Mononuclear cell (primary cell): ENCODE data around the gene NDUFAF2. TPM values are rescaled to one million over a fixed set of nuclear protein-coding genes. Genes with fewer than 3 reads are reported as not detected.
"Not testable (repeated sequence)": the region's sequence is repeated elsewhere in the genome, so short reads cannot be mapped to it uniquely, and the experiment has no call there.

Experiments used
- H3K27me3 ChIP-seq: 2 replicates; pipeline ENCODE4 v1.6.0; 2011; ENCODE audit warnings: low read length, control low read depth; ENCODE audit not compliant: insufficient read depth
- H3K4me1 ChIP-seq: 2 replicates; pipeline ENCODE4 v1.5.1; 2011; ENCODE audit warnings: mild to moderate bottlenecking, low read length, control low read depth; ENCODE audit not compliant: insufficient read depth
- H3K4me3 ChIP-seq: 2 replicates; pipeline ENCODE4 v1.5.1; 2011; ENCODE audit warnings: mild to moderate bottlenecking, low read length, moderate library complexity
- H3K9me3 ChIP-seq: 2 replicates; pipeline ENCODE4 v1.5.1; 2011; ENCODE audit warnings: low read depth, mild to moderate bottlenecking, control low read depth, low read length
- total RNA-seq: library from RNA; depleted of rRNA; stranded (reverse); fragments of >200 nt; gene quantifications from one replicate; pipeline ENCODE4 v1.2.3, GENCODE V29; 2012

NDUFAF2 gene
- total RNA-seq, 1 donor, result 5.7 TPM

DNA sequence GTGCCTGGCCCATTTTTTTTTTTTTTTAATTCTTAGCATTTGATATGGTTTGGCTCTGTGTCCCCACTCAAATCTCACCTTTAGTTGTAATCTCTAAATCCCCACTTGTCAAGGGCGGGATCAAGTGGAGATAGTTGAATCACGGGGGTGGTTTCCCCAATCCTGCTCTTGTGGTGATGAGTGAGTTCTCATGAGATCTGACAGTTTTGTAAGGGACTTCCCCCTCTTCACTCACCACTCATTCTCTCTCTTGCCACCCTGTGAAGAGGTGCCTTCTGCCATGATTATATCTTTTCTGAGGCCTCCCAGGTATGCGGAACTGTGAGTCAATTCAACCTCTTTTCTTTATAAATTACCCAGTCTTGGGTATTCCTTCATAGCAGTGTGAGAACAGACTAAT, 27.2 kb downstream of the NDUFAF2 start:
- no peak overlapping the region for H3K4me3 ChIP-seq
- peaks cover 22% of the 10 kb centered on the region for H3K9me3 ChIP-seq
- H3K4me1 ChIP-seq, result no peaks in the 10 kb centered on the region

DNA sequence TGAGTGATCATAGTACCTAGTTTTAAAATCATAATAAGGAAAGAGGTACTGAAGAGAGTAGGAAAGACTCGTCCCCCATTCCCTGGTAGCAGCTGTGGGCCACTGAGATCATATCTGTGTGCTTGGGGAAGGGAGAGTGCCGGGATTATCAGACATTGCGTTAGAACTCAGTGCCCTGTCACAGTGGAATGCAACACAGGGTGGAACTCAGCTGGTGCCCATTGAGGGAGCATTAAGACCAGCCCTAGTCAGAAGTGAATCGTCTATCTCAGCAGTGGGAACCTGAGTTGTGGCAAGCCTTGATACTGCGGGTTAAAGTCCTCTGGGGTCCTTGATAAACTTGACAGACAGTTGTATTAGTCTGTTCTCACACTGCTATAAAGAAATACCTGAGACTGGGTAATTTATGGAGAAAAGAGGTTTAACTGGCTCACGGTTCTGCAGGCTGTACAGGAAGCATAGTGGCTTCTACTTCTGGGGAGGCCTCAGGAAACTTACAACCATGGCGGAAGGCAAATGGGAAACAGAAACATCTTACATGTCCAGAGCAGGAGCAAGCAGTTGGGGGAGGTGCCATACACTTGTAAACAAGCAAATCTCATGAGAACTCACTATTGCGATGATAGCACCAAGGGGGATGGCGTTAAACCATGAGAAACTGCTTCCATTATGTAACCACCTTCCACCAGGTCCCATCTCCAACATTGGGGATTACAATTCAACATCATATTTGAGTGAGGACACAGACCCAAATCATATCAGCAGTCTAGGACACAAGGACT, 33.1 kb downstream of the NDUFAF2 start:
- H3K27me3 ChIP-seq, result no peaks in the 10 kb centered on the region
- no peaks in the 10 kb centered on the region for H3K4me1 ChIP-seq
- no peak overlapping the region for H3K4me3 ChIP-seq
- H3K9me3 ChIP-seq, result no peaks in the 10 kb centered on the region

More for the DNA sequence above, 27.2 kb downstream of the NDUFAF2 start:
- no peaks in the 10 kb centered on the region for H3K27me3 ChIP-seq

DNA sequence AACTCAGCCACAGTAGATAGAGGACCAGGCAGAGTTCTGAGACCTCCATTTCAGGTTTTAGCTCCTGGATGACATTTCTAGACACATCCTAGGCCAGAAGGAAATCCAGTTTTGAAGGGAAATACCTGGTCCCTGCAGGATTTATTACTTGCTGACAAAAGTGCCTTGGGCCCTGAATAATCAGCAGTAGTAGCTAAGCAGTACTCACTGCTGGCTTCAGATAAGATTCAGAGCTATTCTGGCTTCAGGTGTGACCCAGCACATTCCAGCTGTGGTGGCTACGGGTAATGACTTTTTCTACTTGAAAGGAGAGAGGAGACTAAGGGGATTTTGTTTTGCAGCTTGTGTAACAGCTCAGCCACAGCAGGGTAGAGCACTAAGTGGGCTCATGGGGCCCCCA, 34.0 kb downstream of the NDUFAF2 start:
- Histone ChIP-seq H3K4me1 (no peaks in the 10 kb centered on the region), H3K27me3 (no peaks in the 10 kb centered on the region), H3K9me3 (no peaks in the 10 kb centered on the region), H3K4me3 (no peak overlapping the region)

DNA sequence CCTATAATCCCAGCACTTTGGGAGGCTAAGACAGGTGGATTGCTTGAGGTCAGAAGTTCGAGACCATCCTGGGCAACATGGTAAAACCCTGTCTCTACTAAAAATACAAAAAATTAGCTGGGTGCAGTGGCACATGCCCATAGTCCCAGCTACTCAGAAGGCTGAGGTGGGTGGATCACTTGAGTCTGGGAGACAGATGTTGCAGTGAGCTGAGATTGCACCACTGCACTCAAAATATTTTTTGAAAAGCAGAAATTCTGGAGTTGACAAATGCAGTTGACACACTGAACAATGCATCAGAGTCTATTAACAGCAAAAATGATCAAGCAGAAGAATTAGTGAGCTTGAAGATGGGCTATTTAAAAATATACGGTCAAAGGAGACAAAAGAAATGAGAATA, 35.5 kb downstream of the NDUFAF2 start:
- Histone ChIP-seq H3K9me3 (no peaks in the 10 kb centered on the region), H3K27me3 (no peaks in the 10 kb centered on the region), H3K4me3 (no peak overlapping the region), H3K4me1 (no peaks in the 10 kb centered on the region)

DNA sequence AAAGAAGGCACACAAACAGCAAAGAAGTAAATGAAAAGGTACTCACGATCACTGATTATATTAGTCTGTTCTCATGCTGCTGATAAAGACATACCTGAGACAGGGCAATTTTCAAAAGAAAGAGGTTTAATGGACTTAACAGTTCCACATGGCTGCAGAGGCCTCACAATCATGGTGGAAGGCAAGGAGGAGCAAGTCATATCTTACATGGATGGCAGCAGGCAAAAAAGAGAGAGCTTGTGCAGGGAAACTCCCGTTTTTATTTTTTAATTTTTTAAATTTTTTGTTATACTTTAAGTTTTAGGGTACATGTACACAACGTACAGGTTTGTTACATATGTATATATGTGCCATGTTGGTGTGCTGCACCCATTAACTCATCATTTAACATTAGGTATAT, 37.1 kb downstream of the NDUFAF2 start:
- not testable (repeated sequence) for H3K27me3 ChIP-seq, H3K4me1 ChIP-seq, H3K4me3 ChIP-seq, H3K9me3 ChIP-seq

DNA sequence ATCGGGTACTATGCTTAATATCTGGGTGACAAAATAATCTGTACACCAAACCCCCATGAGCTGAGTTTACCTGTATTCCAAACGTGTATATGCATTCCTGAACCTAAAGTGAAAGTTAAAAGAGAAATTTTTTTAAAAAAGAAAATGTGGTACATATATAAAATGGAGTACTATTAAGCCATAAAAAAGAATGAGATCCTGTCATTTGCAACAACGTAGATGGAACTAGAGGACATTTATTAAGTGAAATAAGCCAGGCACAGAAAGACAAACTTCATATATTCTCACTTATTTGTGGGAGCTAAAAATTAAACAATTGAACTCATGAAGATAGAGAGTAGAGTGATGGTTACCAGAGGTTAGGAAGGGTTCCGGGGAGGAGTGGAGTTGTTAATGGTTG, 44.8 kb downstream of the NDUFAF2 start:
- H3K9me3 ChIP-seq, result peaks cover 40% of the 10 kb centered on the region
- no peaks in the 10 kb centered on the region for H3K4me1 ChIP-seq
- no peaks in the 10 kb centered on the region for H3K27me3 ChIP-seq
- no peak overlapping the region for H3K4me3 ChIP-seq

DNA sequence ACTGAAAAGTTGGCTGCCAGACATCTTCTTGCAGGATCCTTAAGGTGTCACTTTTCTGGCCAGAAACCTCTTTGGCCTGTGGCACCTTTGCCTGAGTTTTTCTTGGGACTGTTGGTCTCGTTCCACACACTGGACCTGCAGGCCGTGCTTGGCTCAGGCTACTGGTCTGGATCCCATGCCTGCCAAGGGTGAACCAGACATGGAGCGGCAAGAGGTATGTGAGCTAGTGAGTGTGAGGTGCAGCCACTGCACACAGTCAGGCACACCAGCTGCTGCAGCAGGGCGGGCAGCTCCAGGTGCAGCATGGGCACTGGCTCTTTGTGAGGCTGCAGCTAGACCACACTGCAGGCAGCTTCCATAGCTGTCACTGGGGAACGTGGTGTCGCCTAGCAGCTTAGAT, 47.9 kb downstream of the NDUFAF2 start:
- H3K27me3 ChIP-seq, result no peaks in the 10 kb centered on the region
- no peak overlapping the region for H3K4me3 ChIP-seq
- H3K9me3 ChIP-seq, result peaks cover 25% of the 10 kb centered on the region
- H3K4me1 ChIP-seq, result no peaks in the 10 kb centered on the region

DNA sequence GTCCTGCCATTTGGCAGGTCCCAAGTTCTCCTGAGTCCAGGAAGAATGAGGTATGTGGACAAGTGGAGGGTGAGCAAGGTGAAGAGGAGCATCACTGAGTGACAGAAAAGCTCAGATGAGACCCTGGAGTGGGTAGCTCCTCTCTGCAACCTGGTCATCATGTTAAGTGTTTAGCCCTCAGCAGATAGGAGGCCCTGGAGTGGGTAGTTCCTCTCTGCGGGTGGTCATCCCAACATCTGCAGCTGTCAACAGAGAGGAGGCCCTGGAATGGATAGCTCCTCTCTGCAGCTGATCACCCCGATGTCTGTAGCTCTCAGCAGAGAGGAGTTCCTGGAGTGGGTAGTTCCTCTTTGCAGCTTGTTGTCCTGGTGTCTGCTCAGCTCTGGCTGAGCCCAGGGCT, 48.4 kb downstream of the NDUFAF2 start:
- Histone ChIP-seq H3K4me1 (no peaks in the 10 kb centered on the region), H3K4me3 (no peak overlapping the region), H3K27me3 (no peaks in the 10 kb centered on the region), H3K9me3 (peaks cover 21% of the 10 kb centered on the region)

DNA sequence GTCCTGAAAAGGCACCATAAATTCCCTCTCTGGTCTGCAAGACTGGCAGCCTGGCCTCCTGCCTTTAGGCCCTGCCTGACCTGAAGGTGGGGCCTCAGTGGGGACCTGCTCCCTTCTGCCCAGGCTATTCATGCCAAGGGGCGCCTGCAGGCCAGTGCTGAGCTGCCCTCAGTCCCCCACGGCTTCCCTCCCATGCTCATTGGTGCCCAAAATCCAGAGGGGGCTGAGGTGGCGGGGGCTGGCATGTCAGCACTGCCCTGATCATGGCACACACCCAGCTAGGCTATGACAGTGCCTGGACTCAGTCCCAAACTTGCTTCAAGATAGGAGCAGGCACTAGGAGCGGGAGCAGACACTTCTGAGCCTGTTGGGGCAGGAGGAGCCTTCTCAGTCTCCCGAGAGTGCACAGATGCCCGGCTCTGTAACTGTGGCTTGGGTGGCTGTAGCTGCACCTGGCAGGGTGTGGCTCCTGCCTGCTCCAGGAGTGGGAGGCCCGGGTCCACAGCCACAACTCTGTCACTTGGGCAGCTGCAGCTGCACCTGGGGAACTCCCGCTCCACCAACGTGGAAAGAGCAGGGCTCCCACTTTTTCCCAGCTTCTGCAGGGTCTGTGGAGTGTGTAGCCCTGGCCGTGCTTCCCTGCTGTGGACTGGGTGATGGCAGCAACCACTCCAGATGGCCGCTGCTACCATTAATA, 49.0 kb downstream of the NDUFAF2 start:
- Histone ChIP-seq H3K4me1 (no peaks in the 10 kb centered on the region), H3K27me3 (no peaks in the 10 kb centered on the region), H3K9me3 (peaks cover 19% of the 10 kb centered on the region), H3K4me3 (no peak overlapping the region)

DNA sequence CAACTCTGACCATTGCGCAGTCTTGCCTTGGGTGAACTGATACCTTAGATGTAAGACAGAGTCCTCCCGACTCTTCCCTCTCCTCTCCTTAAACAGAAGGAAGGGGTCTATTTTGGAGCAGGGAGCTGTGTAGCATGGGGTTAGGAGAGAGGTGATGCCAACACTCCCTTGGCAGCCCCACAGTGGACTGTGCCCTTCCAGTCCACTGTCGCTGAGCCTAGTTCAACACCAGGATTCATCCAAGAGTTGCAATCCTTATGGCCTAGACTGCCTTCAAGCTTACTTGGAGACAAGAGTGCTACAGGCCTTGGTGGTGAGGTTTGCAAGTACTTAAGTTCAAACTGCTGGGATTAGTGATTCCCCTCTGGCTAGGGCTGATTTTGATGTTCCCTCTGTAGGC, 51.4 kb downstream of the NDUFAF2 start:
- Histone ChIP-seq H3K9me3 (peaks cover 9% of the 10 kb centered on the region), H3K4me1 (no peaks in the 10 kb centered on the region), H3K4me3 (no peak overlapping the region), H3K27me3 (no peaks in the 10 kb centered on the region)

DNA sequence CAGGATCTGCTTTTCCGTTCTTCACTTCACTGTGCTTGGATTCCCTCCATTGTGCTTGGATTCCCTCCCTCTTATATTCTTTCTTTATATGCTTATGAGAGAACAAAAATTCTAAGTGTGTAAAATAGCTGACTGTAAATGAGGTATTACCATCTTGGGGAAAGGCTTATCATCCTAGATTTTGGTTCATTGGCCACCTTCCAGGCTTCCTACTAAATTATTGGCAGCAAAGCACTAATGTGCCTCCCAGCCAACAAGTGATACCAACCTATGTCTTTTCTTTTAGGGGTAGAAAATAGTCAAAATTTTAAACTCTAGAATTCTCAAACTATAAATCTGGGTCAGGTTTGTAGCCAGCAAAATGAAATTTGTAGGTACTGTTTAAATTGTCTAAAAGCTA, 52.7 kb downstream of the NDUFAF2 start:
- Histone ChIP-seq H3K4me3 (no peak overlapping the region), H3K4me1 (no peaks in the 10 kb centered on the region), H3K27me3 (no peaks in the 10 kb centered on the region), H3K9me3 (peaks cover 7% of the 10 kb centered on the region)

DNA sequence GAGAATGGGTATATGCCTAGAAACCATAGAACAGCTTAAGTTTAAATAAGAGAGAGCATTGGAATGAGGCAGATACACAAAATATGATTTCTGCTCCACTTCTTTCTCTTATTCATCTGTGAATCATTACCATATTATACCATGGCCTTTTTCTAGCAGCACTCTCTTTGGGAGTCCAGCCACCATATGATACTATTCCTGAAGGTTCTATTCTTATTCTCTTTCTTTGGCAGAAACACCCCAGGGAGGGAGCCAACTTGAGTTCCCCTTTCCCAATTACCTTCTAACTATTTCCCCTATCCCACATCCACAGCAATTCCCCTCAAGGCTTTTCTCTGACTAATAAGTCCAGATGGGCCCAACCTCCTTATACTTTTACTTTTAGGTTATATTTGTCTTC, 55.9 kb downstream of the NDUFAF2 start:
- no peaks in the 10 kb centered on the region for H3K9me3 ChIP-seq
- no peaks in the 10 kb centered on the region for H3K27me3 ChIP-seq
- H3K4me1 ChIP-seq, result no peaks in the 10 kb centered on the region
- H3K4me3 ChIP-seq, result no peak overlapping the region

DNA sequence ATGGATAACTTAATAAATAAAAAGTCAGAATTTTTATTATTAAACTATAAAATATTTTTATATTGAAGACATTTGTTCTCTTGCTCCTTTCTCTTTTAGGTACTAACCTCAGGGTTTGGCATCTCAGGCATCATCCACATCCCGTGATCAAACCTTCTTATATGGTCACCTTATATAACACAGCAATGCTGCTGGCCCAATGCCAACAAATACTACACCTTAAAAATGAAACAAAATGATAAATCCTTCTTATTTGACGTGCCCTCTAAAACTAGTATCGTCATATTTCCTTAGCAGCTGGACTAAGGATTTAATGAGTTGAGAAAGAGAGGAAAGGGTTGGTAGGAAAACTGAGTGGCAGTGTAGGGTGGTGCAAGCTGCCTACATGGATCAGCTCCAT, 56.6 kb downstream of the NDUFAF2 start:
- Histone ChIP-seq H3K9me3 (no peaks in the 10 kb centered on the region), H3K4me3 (no peak overlapping the region), H3K4me1 (no peaks in the 10 kb centered on the region), H3K27me3 (no peaks in the 10 kb centered on the region)

DNA sequence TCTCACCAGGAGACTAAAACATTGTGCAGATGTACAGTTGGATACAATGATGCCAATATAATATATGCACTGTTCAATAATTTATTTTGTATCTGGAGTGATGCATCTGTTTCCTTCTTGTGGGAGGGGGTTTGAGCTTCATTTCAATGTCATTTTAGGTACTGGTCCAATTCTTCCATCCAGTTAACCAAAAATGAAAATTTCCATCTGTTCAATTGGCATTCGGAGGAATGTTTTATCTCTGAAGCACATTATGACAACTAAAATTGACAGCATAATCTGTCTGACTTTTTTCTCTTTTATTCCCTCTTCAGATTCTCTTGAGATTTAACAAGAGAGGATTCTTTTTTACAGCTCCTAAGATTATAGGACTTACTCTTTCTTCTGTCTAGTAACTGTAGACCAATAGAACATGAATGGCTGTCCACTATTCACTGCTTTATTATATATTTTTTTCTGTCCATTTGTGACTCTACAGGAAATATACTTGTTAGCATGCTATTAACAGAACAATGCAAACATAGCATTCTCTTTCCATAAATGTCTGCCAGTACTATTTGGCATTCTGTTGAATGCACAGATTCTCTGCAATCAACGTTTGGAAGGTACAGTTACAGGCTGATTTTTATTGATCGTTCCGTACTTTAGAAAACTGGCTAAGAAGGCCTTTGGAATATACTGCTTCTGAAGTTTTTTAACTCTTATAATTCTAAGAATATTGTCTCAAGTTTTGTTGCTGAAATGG, 57.8 kb downstream of the NDUFAF2 start:
- Histone ChIP-seq H3K9me3 (no peaks in the 10 kb centered on the region), H3K4me1 (no peaks in the 10 kb centered on the region), H3K27me3 (no peaks in the 10 kb centered on the region), H3K4me3 (no peak overlapping the region)

DNA sequence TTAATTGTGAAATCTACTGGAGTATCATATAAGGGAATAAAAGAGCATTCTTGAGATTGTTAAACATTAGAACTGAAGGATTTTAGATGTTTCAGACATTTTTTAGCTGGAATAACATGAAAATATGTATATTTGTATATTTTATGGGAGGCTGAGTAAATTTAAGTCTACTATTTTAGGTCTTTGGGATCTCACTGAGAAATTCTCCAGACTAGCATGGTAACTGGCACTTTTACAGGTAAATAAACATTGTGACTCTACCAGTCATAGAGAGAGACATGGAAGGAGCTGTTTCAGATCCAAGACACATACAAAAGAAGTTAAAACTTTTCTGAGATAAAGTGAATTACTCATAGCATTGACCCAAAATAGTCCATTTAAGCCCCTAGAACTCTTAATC, 59.4 kb downstream of the NDUFAF2 start:
- no peaks in the 10 kb centered on the region for H3K9me3 ChIP-seq
- H3K4me3 ChIP-seq, result no peak overlapping the region
- H3K4me1 ChIP-seq, result no peaks in the 10 kb centered on the region
- no peaks in the 10 kb centered on the region for H3K27me3 ChIP-seq
